ENCODE results near the gene LCA5. TPM values are rescaled to one million over a fixed set of nuclear protein-coding genes. Genes with fewer than 3 reads are reported as not detected.

The LCA5 gene
- total and polyA plus RNA-seq, 2 experiments from 2014 or later: 2.4 to 5.6 TPM

DNA sequence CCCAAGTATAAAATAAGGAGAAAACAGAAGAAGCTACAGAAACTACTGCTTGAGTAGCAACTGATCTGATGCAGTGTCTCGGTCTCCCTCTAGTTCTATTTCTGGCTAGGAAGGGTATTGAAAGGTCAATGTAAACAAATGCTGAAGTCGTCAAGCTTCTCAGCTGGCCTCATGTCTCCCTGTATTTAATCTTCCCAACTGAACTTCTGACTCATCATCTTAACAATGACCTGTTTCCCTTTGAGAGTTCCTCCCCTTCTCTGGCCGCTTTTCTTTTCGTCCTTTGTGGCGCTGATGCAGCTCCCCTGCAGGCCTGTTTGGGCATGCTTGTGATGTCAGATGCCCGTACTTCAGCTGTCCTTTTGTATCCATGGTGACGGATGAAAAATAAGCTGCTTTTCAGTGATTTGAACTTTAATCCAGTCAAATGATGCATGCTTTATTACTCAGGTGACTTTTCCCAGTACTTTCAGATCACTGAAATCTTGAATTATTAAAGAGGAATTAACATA lies 7.8 kb upstream of the LCA5 start:
- Histone ChIP-seq H3K4me2 (peak overlapping the region; percentile 47), H3K4me3 (no peak overlapping the region), H3K9me2 (replicated peaks; ENCODE audit: insufficient read depth) (no peaks in the 10 kb centered on the region), H4K20me1 (ENCODE audit: insufficient read depth, poor library complexity, severe bottlenecking) (no peaks in the 10 kb centered on the region), H3K27me3 (no peaks in the 10 kb centered on the region), H3K36me3 (replicated peaks; ENCODE audit: insufficient read depth, low read depth) (no peaks in the 10 kb centered on the region), H3K4me1 (ENCODE audit: insufficient read depth) (peaks cover 8% of the 10 kb centered on the region), H3K9me3 (ENCODE audit: low read depth) (no peaks in the 10 kb centered on the region), H2AFZ (no peak overlapping the region), H3K79me2 (no peaks in the 10 kb centered on the region), H3K27ac (peak overlapping the region; percentile 76)
- TF ChIP-seq EZH2 (IDR thresholded peaks at IDR 0.05; ENCODE audit: borderline replicate concordance): no peak
- TF ChIP-seq, protein P1, sequence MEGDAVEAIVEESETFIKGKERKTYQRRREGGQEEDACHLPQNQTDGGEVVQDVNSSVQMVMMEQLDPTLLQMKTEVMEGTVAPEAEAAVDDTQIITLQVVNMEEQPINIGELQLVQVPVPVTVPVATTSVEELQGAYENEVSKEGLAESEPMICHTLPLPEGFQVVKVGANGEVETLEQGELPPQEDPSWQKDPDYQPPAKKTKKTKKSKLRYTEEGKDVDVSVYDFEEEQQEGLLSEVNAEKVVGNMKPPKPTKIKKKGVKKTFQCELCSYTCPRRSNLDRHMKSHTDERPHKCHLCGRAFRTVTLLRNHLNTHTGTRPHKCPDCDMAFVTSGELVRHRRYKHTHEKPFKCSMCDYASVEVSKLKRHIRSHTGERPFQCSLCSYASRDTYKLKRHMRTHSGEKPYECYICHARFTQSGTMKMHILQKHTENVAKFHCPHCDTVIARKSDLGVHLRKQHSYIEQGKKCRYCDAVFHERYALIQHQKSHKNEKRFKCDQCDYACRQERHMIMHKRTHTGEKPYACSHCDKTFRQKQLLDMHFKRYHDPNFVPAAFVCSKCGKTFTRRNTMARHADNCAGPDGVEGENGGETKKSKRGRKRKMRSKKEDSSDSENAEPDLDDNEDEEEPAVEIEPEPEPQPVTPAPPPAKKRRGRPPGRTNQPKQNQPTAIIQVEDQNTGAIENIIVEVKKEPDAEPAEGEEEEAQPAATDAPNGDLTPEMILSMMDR (IDR thresholded peaks at IDR 0.05; ENCODE audit: poor library complexity): peak; percentile 52
- peak; percentile 90 for DNase-seq (ENCODE audit: low spot score)
- WGBS (ENCODE audit: low lambda C conversion rate, missing lambda C conversion rate): 9% methylated on average over 7 of the region's 7 CpGs

DNA sequence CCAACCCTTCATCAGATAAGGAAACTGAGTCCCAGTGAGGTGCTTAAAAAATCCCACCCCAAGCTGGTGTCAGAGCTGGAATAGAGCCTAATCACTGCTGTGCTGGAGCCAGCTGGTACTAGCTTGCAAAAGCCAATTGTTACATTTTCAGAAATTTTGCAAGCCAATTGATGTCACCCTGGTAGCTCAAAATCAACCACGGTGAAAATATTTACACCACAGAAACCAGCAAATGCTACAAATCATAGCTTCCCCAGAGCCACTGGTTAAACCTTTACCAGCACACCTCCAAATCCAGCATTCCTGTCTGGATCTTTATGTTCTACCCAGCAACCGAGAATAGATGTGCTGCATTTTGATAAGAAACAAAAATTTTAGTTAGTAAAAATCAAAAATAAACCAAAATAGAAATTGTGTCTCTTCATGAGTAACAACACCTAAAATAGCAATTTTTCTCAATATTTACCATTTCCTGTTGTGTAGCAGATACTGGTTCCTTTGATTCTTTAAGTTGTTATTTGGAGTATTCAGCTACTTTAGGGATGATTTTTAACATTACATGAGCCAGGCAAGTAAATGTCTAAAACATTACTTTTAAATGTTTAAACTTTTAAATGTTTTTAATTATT lies 7.2 kb upstream of the LCA5 start:
- Histone ChIP-seq H3K4me3 (no peak overlapping the region), H3K9me2 (replicated peaks; ENCODE audit: insufficient read depth) (no peaks in the 10 kb centered on the region), H2AFZ (no peak overlapping the region), H3K36me3 (replicated peaks; ENCODE audit: insufficient read depth, low read depth) (no peaks in the 10 kb centered on the region), H3K79me2 (peaks cover 5% of the 10 kb centered on the region), H3K4me2 (peak overlapping the region; percentile 47), H3K9me3 (ENCODE audit: low read depth) (no peaks in the 10 kb centered on the region), H3K4me1 (ENCODE audit: insufficient read depth) (peaks cover 9% of the 10 kb centered on the region), H4K20me1 (ENCODE audit: insufficient read depth, poor library complexity, severe bottlenecking) (no peaks in the 10 kb centered on the region), H3K27me3 (no peaks in the 10 kb centered on the region), H3K27ac (peak overlapping the region; percentile 66)
- WGBS (ENCODE audit: low lambda C conversion rate, missing lambda C conversion rate): 51% methylated on average over 2 of the region's 2 CpGs
- DNase-seq (ENCODE audit: low spot score): no peak
- TF ChIP-seq, protein P1 (IDR thresholded peaks at IDR 0.05; ENCODE audit: poor library complexity): no peak
- TF ChIP-seq EZH2phosphoT487 (IDR thresholded peaks at IDR 0.05; ENCODE audit: low read depth, severe bottlenecking, unreplicated experiment) (no peak), EZH2 (IDR thresholded peaks at IDR 0.05; ENCODE audit: borderline replicate concordance) (no peak)

DNA sequence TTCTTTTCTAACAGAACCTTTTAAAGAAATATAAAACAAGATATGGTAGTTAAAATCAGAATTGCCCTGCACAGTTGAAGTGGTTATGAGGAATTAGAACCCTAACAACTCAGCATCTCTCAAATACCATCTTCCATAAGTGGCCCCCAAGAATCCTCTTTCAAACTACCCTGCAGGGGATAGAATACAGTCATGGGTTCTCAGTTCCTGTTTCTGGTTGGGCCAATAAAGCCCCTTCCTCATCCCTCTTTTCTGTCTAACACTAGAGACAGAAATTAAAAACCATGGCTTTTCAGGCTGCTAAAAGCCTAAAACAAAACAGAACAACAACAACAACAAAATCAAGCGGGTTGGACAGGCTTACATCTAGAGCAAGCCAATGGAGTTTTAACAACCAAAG lies 6.7 kb upstream of the LCA5 start:
- H3K36me3 ChIP-seq (replicated peaks; ENCODE audit: insufficient read depth, low read depth): no peaks in the 10 kb centered on the region
- H3K4me3 ChIP-seq: no peak overlapping the region
- peak overlapping the region; percentile 47 for H3K4me2 ChIP-seq
- no peaks in the 10 kb centered on the region for H4K20me1 ChIP-seq (ENCODE audit: insufficient read depth, poor library complexity, severe bottlenecking)
- whole genome bisulfite sequencing (ENCODE audit: low lambda C conversion rate, missing lambda C conversion rate): 82% methylated on average over 1 of the region's 1 CpG
- no peaks in the 10 kb centered on the region for H3K9me3 ChIP-seq (ENCODE audit: low read depth)
- H3K27me3 ChIP-seq: no peaks in the 10 kb centered on the region
- DNase-seq (ENCODE audit: low spot score): no peak
- no peak for TF ChIP-seq EZH2 (IDR thresholded peaks at IDR 0.05; ENCODE audit: borderline replicate concordance)
- no peak for TF ChIP-seq EZH2phosphoT487 (IDR thresholded peaks at IDR 0.05; ENCODE audit: low read depth, severe bottlenecking, unreplicated experiment)
- TF ChIP-seq, protein P1 (IDR thresholded peaks at IDR 0.05; ENCODE audit: poor library complexity): no peak
- peaks cover 15% of the 10 kb centered on the region for H3K4me1 ChIP-seq (ENCODE audit: insufficient read depth)
- H3K9me2 ChIP-seq (replicated peaks; ENCODE audit: insufficient read depth): no peaks in the 10 kb centered on the region
- H3K27ac ChIP-seq: peak overlapping the region; percentile 66
- peaks cover 10% of the 10 kb centered on the region for H3K79me2 ChIP-seq
- no peak overlapping the region for H2AFZ ChIP-seq
